ENCODE data around the gene CHRNA3.
A peak's percentile ranks its signal among the peaks of the same experiment; 100 is the strongest.
"Not testable (repeated sequence)": the region's sequence is repeated elsewhere in the genome, so short reads cannot be mapped to it uniquely, and the experiment has no call there.

The CHRNA3 gene

DNA sequence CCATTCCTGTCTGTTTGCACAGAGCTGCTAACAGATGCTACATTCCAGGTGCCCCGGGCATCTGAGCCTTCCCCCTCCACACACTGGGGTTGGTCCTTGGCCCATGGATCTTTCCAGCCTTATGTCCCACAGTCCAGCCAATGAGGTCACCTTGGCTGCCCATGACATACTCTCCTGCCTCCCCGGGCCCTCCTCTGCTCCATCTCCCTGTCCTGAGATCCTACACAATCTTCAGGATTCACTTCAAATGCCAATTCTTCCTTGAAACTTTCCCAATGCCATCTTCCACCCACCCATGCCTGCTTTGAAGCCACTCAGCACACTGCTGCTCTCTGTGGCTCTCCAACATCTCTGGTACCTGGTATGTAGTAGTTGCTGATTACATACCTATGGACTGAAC, 4.3 kb downstream of the CHRNA3 start:
- DNase-seq = no peak

DNA sequence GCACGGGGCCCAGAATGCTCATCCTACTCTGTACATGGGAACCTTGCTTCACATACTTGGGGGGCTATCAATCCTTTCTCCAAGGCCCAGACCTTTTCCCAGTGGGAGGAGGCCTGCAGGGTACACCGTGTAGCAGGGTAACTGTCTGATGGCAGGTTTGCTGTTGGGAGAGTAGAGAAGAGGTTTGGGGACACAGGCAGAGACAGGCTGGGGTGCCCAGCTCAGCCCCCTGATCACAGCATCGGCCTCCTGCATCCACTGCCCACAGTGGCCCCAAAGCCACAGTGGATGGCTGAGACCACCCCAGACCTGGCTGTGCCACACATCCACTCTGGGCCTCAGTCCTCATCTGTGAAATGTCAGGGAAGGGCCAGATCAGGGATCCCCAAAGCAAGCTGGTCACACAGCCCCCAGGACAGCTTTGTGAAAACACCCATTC, 5.6 kb downstream of the CHRNA3 start:
- no peak for DNase-seq

DNA sequence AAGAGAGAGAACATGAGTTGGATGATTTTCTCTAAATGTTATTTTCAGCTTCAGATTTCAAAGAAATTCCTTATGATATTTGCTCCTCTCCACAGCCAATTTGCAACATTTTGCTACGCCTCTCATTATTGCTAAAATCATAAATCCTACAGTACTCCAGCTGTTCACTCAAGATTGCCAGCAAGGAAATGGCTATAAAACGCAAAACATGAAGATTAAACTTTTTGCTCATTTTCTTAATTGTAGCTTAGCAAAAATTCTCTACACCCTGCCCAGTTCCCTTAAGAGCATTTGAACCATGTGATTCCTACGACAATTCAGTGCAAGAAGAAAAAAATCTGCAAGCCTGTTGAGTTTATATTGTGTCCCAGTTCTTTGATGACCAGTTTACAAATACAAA, 6.8 kb downstream of the CHRNA3 start:
- DNase-seq = no peak

- DNase-seq = not testable (repeated sequence)
Measured at GRCh38 chr15:78609551-78609950, 11.2 kb downstream of the CHRNA3 start.

DNA sequence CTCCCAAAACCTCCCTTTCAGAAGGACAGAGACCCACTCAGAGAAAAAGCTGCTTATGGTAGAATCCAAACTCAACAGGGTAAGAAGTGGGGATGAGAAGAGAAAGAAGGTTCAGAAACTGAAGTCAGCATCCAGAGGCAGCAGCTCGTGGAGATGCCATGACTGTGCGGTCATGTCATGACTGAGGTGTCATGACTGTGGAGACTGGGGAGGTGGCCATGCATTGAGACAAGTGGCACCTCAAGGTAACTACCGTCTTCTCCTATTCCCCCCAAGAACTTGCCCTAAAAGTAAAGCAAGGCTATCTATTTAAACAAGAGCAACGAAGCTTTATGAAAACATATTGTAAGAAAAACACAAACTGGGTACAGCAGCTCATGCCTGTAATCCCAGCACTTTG, 15.1 kb downstream of the CHRNA3 start:
- no peak for DNase-seq

DNA sequence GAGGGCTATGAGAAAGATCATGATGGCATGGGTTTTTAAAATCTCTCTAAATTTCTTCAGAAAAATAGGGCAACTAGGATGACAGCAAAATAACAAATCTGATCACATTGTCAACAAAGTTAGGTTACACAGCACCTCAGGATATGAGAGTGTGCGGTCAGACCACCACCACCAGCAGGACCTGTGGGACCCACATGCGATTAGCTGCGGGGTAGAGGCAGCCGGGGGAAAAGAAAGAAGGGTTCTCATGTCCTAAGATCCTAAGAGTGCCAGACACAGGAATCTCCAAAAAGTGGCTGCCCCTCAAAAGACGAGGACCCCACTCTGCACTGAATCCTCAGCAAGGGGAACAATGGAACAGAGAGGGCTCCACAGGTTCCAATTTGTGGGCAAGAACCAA, 15.6 kb downstream of the CHRNA3 start:
- DNase-seq = no peak

GRCh38 chr15:78604420-78604819, 16.4 kb downstream of the CHRNA3 start:
- DNase-seq = no peak

GRCh38 chr15:78603467-78603866, 17.3 kb downstream of the CHRNA3 start:
- no peak for DNase-seq

DNA sequence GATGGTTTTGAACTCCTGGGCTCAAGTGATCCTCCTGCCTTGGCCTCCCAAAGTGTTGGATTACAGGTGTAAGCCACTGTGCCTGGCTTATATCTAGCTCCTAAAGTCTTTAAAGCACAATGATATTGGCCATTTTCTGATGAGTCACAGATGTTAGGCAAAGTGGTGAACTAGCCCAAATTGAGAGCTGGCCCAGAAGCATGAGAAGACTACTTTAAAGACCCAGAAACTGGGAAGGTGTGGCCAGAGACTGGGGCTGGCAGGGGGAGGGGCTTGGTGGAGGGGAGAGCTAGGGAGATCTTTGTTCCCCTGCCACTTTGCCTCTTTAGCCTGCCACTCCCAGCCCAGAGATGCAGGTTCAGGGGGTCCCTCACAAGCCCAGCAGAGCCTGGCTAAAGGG, 21.6 kb downstream of the CHRNA3 start:
- DNase-seq = no peak

DNA sequence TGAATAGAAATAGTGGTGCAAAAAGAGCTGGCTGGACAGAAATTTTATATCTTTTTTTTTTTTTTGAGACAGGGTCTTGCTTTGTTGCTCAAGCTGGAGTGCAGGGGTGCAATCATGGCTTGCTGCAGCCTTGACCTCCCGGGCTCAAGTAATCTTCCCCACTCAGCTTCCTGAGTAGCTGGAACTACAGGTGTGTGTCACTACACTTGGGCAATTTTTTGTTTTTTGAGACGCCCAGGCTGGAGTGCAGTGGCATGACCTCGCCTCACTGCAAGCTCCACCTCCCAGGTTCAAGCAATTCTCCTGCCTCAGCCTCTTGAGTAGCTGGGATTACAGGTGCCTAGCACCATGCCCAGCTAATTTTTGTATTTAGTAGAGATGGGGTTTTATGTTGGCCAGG, 22.4 kb downstream of the CHRNA3 start:
- no peak for DNase-seq

DNA sequence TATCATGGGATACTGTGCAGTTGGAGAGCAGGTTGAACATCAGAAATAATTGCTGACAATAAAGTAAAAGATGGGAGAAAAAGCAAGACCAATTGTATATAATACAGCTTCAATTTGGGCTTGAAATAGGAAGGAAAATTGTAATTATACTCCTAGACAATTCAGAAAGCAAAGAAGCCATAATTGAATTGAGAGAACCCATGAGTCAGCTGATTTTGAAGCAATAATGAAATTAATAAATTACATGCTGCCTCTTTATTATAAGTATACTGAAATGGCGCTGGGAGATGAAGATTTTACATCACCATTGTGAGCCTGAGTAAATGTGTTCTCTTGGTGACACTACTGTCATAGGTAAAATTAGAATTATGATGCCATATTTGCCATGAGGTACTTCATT, 23.2 kb downstream of the CHRNA3 start:
- DNase-seq = no peak

DNA sequence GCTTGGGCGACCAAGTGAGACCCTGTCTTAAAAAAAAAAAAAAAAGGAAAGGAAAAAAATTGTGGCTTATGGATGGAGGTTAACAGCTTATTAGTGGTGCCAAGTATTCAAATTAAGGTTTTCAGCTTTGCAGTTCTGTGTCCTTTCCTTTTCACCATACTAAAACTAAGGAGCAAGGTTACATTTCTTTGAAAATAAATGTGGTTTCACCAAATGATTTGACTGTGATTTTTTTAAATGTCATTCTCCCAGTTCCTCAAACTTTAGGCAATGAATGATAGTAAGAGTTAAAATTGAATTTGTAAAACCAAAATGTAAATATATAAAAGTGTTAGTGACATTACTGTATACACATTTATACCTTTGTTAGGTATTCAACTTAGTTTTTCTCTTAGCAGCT, 45.9 kb downstream of the CHRNA3 start:
- no peak for DNase-seq

GRCh38 chr15:78573416-78573815, 47.4 kb downstream of the CHRNA3 start:
- DNase-seq = no peak

DNA sequence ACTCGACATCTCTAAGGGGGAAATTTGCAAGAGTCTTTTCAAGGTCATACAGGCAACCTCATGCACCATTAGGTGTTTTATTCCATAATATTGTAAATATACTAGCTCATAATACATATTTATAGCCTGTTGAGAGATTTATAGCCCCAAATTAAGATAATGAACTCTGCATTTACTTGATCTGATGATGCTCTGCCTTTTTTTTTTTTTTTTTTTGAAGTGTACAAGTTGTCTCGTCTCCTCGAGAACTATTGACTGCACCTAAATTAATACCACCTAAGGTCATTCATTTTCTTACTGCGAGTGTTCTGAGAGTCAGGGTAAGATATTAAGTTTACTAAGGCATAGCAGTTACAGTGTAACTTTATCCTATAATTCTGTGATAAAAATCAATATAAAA, 49.4 kb downstream of the CHRNA3 start:
- DNase-seq = no peak

DNA sequence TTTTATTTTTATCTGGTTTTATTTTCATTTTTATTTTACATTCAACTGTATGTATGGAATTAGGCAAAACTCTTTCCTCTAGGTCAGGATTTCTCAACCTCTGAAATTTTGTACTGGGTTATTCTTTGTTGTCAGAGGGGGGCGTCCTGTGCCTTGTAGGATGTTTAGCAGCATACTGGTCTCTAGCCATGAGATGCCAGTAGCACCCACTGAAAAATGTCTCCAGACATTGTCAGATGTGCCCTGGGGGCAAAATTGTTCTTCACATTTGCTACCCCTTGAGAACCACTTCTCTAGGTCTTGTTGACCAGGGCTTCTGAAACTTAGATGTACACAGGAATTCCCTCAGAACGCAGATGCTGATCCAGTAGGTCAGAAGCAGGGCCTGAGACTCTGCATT, 50.1 kb downstream of the CHRNA3 start:
- no peak for DNase-seq

- no peak for DNase-seq
Measured at GRCh38 chr15:78567531-78567930, 53.3 kb downstream of the CHRNA3 start.

DNA sequence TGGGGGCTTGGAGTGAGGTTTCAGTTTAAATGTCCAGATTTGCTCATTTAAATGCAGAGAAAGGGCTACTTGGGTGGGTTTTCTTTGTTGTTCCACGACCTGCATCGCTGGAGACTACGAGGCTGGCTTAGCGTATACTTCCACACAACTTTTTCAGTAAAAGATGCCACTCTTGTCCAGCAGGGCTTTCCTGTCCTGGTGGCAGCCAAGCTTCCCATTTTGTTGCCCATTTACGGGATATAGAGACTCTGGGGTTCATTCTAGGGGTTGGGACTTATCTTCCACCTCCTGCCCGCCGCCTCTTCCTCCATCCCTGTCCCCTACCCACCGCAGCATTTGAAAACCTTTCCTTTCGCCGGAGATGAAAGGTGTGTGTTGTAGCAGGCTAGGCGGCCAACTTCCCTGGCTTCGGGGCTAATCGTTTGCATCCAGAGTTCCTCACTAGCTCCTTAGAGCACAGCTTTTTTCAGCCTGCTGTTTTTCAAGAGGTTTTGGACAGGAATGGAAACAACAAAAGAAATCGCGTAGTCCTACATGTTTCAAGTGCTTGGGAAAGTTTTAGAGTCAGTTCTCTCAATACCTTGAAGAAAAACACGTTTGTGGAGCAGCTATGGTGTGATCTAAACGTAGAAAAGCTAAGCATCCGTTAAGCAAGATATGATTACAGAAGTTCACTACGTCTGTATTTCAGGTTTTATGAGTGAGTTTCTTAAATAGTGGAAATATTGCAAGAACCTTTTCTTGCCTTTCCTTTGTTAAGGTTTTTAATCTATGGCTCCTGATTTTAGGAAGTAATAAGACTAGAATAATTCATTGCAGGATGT, 54.6 kb downstream of the CHRNA3 start:
- no peak for DNase-seq

DNA sequence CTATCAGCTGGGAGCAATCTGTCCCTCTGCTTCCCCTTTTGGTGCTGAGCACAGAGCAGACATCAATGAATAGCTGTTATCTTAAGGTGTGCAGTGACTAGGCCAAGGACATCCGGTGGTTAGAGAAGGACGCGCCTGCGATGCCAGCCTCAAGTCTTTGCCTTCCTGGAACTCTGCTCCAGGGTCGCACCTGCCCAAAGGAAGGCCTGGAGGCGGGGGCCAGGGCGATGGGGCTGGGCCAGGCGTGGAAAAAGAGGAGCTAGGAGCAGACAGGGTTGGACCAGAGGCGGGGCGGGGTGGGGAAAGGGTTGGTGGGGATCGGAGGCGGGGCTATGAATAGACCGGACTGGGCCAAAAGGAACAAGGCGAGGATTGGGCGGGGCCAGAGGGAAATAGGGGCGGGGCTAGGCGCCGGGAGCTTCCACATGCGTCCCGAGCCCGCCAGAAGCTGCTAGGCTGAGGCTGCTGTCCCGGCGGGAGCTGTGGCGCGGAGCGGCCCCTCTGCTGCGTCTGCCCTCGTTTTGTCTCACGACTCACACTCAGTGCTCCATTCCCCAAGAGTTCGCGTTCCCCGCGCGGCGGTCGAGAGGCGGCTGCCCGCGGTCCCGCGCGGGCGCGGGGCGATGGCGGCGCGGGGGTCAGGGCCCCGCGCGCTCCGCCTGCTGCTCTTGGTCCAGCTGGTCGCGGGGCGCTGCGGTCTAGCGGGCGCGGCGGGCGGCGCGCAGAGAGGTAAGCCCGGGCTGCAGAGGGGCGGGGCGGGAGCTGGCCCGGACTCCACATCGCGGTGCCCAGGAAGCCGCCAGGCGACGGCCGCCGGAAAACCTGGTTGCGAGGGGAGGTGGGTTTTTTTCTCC, 55.5 kb downstream of the CHRNA3 start, which contains the start of gene CHRNA5:
TSS of gene CHRNA5 (plus strand) at position 424 of the 854 bp plus-strand sequence. CDS start at position 624, 200 bp downstream.
- DNase-seq = peak; percentile 72

- DNase-seq = no peak
Measured at GRCh38 chr15:78564743-78565096, 56.1 kb downstream of the CHRNA3 start.

DNA sequence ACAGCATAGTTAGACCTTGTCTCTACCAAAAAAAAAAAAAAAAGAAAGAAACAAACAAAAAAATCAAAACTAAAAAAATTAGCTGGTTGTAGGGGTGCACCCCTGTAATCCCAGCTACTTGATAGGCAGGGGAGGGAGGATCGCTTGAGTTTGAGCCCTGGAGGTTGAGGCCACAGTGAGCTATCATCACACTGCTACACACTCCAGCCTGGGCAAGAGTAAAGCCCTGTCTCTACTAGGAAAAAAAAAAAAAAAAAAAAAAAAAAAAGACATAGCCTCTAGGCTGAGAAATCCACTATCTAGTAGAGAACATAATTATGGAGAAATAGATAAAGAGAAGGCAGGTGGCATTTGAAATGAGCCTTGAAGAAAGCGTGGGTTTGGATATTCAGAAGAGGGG, 57.7 kb downstream of the CHRNA3 start:
- no peak for DNase-seq

DNA sequence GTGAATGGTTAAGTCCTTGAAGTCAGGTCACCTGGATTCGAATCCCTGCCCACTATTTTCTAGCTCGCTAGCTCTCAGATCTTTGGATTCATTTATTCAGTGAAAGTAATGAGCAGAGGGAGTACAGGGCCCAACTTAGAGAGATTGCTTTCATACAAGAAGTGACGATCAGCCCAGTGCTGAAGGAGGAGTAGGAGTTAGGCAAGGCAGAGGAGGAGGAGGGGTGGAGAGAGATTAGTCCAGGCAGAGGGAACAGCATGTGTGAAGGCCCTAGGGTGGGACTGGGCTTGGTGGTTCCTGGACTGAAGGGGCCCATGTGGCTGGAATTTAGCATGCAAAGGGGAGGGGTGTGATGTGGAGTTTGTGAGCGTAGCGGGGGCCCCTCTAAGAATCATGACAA, 59.3 kb downstream of the CHRNA3 start:
- DNase-seq = no peak

- not testable (repeated sequence) for DNase-seq
Measured at GRCh38 chr15:78560201-78560600, 60.6 kb downstream of the CHRNA3 start.

DNA sequence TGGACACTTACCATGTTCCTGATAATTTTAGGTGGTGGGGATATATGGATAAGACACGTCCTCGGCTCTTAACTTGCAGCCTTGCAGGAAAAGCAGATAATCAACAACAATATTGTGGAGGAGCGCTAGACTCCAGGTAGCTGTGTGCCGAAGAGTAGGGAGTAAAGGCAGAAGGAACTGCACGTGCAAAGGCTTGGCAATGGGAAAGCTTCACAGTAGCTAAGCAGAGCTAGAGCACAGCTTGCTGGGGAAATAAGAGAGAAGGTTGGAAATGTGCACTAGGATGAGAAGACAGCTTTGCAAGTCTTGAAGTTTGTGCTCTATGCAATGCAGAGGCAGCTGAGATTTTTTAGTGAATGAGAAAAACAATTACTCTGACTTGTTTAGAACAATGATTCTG, 68.2 kb downstream of the CHRNA3 start:
- no peak for DNase-seq

GRCh38 chr15:78551902-78552301, 68.9 kb downstream of the CHRNA3 start:
- DNase-seq = no peak
